D721Med (cell line): Measurements from ENCODE around the gene LRP1B.

Experiments
- DNase-seq: peaks from one replicate; pipeline ENCODE4 v3.0.0; 2011; ENCODE audit warnings: low spot score; ENCODE audit not compliant: insufficient read length
- FAIRE-seq: peaks from 2 replicates; lab custom pipeline; 2011; peaks lifted over from hg19 to GRCh38; lab: Jason Lieb, UNC
- CTCF ChIP-seq: IDR thresholded peaks from 2 replicates; pipeline ENCODE4 v1.5.1; 2012; ENCODE audit warnings: mild to moderate bottlenecking, control low read depth; ENCODE audit not compliant: insufficient read depth; ENCODE audit errors: missing control alignments

LRP1B gene

GRCh38 chr2:141439524-141439923 is 691.3 kb downstream of the LRP1B start:
- DNase-seq = no peak
- no peak for TF ChIP-seq CTCF
- FAIRE-seq = no peak

GRCh38 chr2:141438536-141438935 is 692.3 kb downstream of the LRP1B start:
- TF ChIP-seq CTCF = no peak

GRCh38 chr2:141437521-141437920 is 693.3 kb downstream of the LRP1B start:
- DNase-seq = no peak
- TF ChIP-seq CTCF = no peak
- FAIRE-seq = no peak

More at GRCh38 chr2:141438536-141438935, 692.3 kb downstream of the LRP1B start:
- DNase-seq (no peak), FAIRE-seq (no peak)

GRCh38 chr2:141423124-141423523 is 707.7 kb downstream of the LRP1B start:
- FAIRE-seq (no peak), DNase-seq (no peak)
- no peak for TF ChIP-seq CTCF

- FAIRE-seq = no peak
- TF ChIP-seq CTCF = no peak
- no peak for DNase-seq
Measured at GRCh38 chr2:141417246-141417797, 713.5 kb downstream of the LRP1B start.

GRCh38 chr2:141411419-141411818 is 719.4 kb downstream of the LRP1B start:
- FAIRE-seq (no peak), DNase-seq (no peak)
- TF ChIP-seq CTCF = no peak

GRCh38 chr2:141399270-141399669 is 731.5 kb downstream of the LRP1B start:
- TF ChIP-seq CTCF = no peak
- FAIRE-seq (no peak), DNase-seq (no peak)
